OCI-LY7 (cell line): ENCODE results near the gene PIGZ. TPM values are rescaled to one million over a fixed set of nuclear protein-coding genes. Genes with fewer than 3 reads are reported as not detected.

Experiments used
- BruUV-seq: library from RNA; stranded (reverse); fragments of 400-500 nt; replicated peaks from 2 replicates; lab custom pipeline; 2021; lab: Mats Ljungman, UMichigan
- CTCF ChIA-PET: fragments of 300-600 bp; sonication (Branson Sonifier 250); formaldehyde crosslinking; loops from one replicate; lab custom pipeline; 2022; ENCODE audit warnings: antibody characterized with exemption; ENCODE audit not compliant: unreplicated experiment; lab: Charles Lee
- POLR2A ChIA-PET: fragments of 300-600 bp; sonication (Branson Sonifier 250); formaldehyde crosslinking; loops from one replicate; lab custom pipeline; 2022; ENCODE audit warnings: antibody characterized with exemption; lab: Charles Lee
- DNase-seq: peaks from one replicate; pipeline ENCODE4 v3.0.0-alpha.2; 2015; ENCODE audit warnings: low spot score
- H2AFZ ChIP-seq: fragments of 200-600 bp; sonication (generic), shearing (Covaris generic); 2 replicates; pipeline ENCODE4 v1.6.1; 2014; ENCODE audit warnings: mild to moderate bottlenecking, antibody characterized with exemption, low read length, moderate library complexity
- H3K27ac ChIP-seq: fragments of 200-600 bp; sonication (generic); 2 replicates; pipeline ENCODE4 v1.5.1; 2014; ENCODE audit warnings: mixed run types, low read depth, mild to moderate bottlenecking, moderate library complexity, low read length, inconsistent platforms; ENCODE audit not compliant: poor library complexity, severe bottlenecking
- H3K36me3 ChIP-seq: fragments of 200-600 bp; sonication (generic); 2 replicates; pipeline ENCODE4 v1.6.1; 2014; ENCODE audit warnings: mild to moderate bottlenecking, antibody characterized with exemption, low read length, moderate library complexity, mixed read lengths; ENCODE audit not compliant: insufficient read depth
- H3K4me1 ChIP-seq: fragments of 200-600 bp; sonication (generic); 2 replicates; pipeline ENCODE4 v1.5.1; 2014; ENCODE audit warnings: mild to moderate bottlenecking, low read length; ENCODE audit not compliant: insufficient read depth, poor library complexity, severe bottlenecking
- H3K4me2 ChIP-seq: fragments of 200-600 bp; sonication (generic); 2 replicates; pipeline ENCODE4 v1.6.1; 2014; ENCODE audit warnings: mild to moderate bottlenecking, low read length
- H3K4me3 ChIP-seq: fragments of 200-600 bp; sonication (generic); 2 replicates; pipeline ENCODE4 v1.5.1; 2014; ENCODE audit warnings: mild to moderate bottlenecking, low read depth, low read length; ENCODE audit not compliant: poor library complexity, severe bottlenecking
- H3K79me2 ChIP-seq: fragments of 200-600 bp; sonication (generic); 2 replicates; pipeline ENCODE4 v1.6.1; 2016; ENCODE audit warnings: low read depth, mild to moderate bottlenecking, low read length, moderate library complexity, mixed read lengths; ENCODE audit not compliant: insufficient read depth
- H3K9me2 ChIP-seq: fragments of 200-600 bp; sonication (generic); 2 replicates; pipeline ENCODE4 v1.6.1; 2016; ENCODE audit warnings: mild to moderate bottlenecking, low read length, mixed read lengths; ENCODE audit not compliant: insufficient read depth
- H3K9me3 ChIP-seq: fragments of 200-600 bp; sonication (generic); 2 replicates; pipeline ENCODE4 v1.6.1; 2014; ENCODE audit warnings: mild to moderate bottlenecking, mixed run types, low read length, mixed read lengths
- H4K20me1 ChIP-seq: fragments of 200-600 bp; sonication (generic); 2 replicates; pipeline ENCODE4 v1.6.1; 2014; ENCODE audit warnings: mild to moderate bottlenecking, antibody characterized with exemption, low read length, moderate library complexity, mixed read lengths; ENCODE audit not compliant: insufficient read depth
- CTCF ChIP-seq: fragments of 200-600 bp; sonication (generic); conservative IDR thresholded peaks from 2 replicates; pipeline ENCODE4 v1.5.1; 2014; ENCODE audit warnings: mild to moderate bottlenecking, antibody characterized with exemption, low read length, moderate library complexity, mixed read lengths
- EZH2phosphoT487 ChIP-seq: fragments of 200-600 bp; sonication (generic); IDR thresholded peaks from 2 replicates; pipeline ENCODE4 v1.6.1; 2018; ENCODE audit warnings: low read depth, borderline replicate concordance, mild to moderate bottlenecking, mixed run types, antibody characterized with exemption, low read length, moderate library complexity, mixed read lengths
- intact Hi-C: fragments of 100-400 bp; cut with micrococcal nuclease; formaldehyde crosslinking; loops from one replicate; pipeline ENCODE4 v1.10.0; 2022; ENCODE audit not compliant: unreplicated experiment
- total RNA-seq, 2 experiments: library from RNA; depleted of rRNA in 1 of 2; stranded (reverse); fragments of >200 nt in 1 of 2; shearing (Covaris generic) in 1 of 2; gene quantifications; 2 replicates each; pipeline ENCODE4 v1.2.3, GENCODE V29; 2014 to 2022

PIGZ gene
- total RNA-seq, 2 experiments from 2014 or later, result not detected

GRCh38 chr3:196936288-196936687, 32.3 kb downstream of the PIGZ start:
- Histone ChIP-seq H3K79me2 (peaks cover 35% of the 10 kb centered on the region), H2AFZ (no peak overlapping the region), H3K4me3 (no peak overlapping the region), H4K20me1 (peaks cover 7% of the 10 kb centered on the region; the same call in 1 of the 2 replicates), H3K9me3 (no peaks in the 10 kb centered on the region), H3K4me1 (peaks cover 33% of the 10 kb centered on the region), H3K4me2 (no peak overlapping the region), H3K36me3 (peaks cover 94% of the 10 kb centered on the region), H3K27ac (no peak overlapping the region), H3K9me2 (no peaks in the 10 kb centered on the region)
- TSS peak; percentile 67 for BruUV-seq
- ChIA-PET CTCF (no interaction called here), POLR2A (no interaction called here)
- intact Hi-C loops, result no loop called here
- no peak for DNase-seq
- TF ChIP-seq CTCF (no peak), EZH2phosphoT487 (no peak)

- peaks cover 26% of the 10 kb centered on the region for H3K4me1 ChIP-seq
- TF ChIP-seq EZH2phosphoT487, result no peak
- no peak for TF ChIP-seq CTCF
- H2AFZ ChIP-seq, result no peak overlapping the region
- H3K27ac ChIP-seq, result peak overlapping the region; percentile 72
- no peaks in the 10 kb centered on the region; the same call in 1 of the 2 replicates for H4K20me1 ChIP-seq
- H3K9me3 ChIP-seq, result no peaks in the 10 kb centered on the region
- peak overlapping the region; percentile 64 for H3K4me2 ChIP-seq
- ChIA-PET POLR2A (interaction anchor here (0.6 to 0.9 kb wide), 2 partner anchors 8 to 20 kb away, joined by 4 to 10 read pairs; no protein-coding TSS in a partner anchor), CTCF (interaction anchor here (1.0 kb wide), 1 partner anchor 9 kb away, joined by 3 read pairs; no protein-coding TSS in a partner anchor)
- peaks cover 2% of the 10 kb centered on the region; the same call in 1 of the 2 replicates for H3K79me2 ChIP-seq
- no peaks in the 10 kb centered on the region for H3K9me2 ChIP-seq
- no peak overlapping the region for H3K4me3 ChIP-seq
- intact Hi-C loops, result no loop called here
- DNase-seq, result peak; percentile 48
- BruUV-seq, result no TSS peak
- peaks cover 91% of the 10 kb centered on the region for H3K36me3 ChIP-seq
These were observed 36.0 kb downstream of the PIGZ start for GRCh38 chr3:196932600-196932999.

GRCh38 chr3:196931828-196932587, 36.6 kb downstream of the PIGZ start:
- Histone ChIP-seq H3K9me2 (no peaks in the 10 kb centered on the region), H3K79me2 (no peaks in the 10 kb centered on the region), H3K4me2 (peak overlapping the region; percentile 64), H3K9me3 (no peaks in the 10 kb centered on the region), H3K4me1 (peaks cover 26% of the 10 kb centered on the region), H3K27ac (peak overlapping the region; percentile 72), H3K36me3 (peaks cover 86% of the 10 kb centered on the region), H4K20me1 (no peaks in the 10 kb centered on the region; the same call in 1 of the 2 replicates), H2AFZ (no peak overlapping the region), H3K4me3 (peak overlapping the region; percentile 15)
- CTCF ChIA-PET, result no interaction called here
- intact Hi-C loops, result no loop called here
- TF ChIP-seq CTCF (no peak), EZH2phosphoT487 (no peak)
- BruUV-seq, result TSS peak; percentile 28
- peak; percentile 81 for DNase-seq
- POLR2A ChIA-PET, result interaction anchor here (0.5 to 0.9 kb wide), 3 partner anchors 9 to 100 kb away, joined by 3 to 10 read pairs (median 4); no protein-coding TSS in a partner anchor
